Type B pancreatic cell (in vitro differentiated cells): ENCODE data around the gene DPF3. TPM values are rescaled to one million over a fixed set of nuclear protein-coding genes. Genes with fewer than 3 reads are reported as not detected.

Experiments used
- DNase-seq: peaks from one replicate; pipeline ENCODE4 v3.0.0; 2021; ENCODE audit warnings: mixed read lengths; ENCODE audit not compliant: unreplicated experiment; ENCODE audit errors: extremely low spot score
- H3K27ac Mint-ChIP-seq: 2 replicates; pipeline ENCODE4 v1.8.0; 2021; ENCODE audit warnings: mild to moderate bottlenecking, mixed read lengths
- H3K27me3 Mint-ChIP-seq: 2 replicates; pipeline ENCODE4 v1.8.0; 2021; ENCODE audit warnings: mixed read lengths
- H3K36me3 Mint-ChIP-seq: 2 replicates; pipeline ENCODE4 v1.8.0; 2021; ENCODE audit warnings: mixed read lengths
- H3K4me1 Mint-ChIP-seq: one replicate; pipeline ENCODE4 v1.8.0; 2021; ENCODE audit warnings: mixed read lengths; ENCODE audit not compliant: unreplicated experiment
- H3K4me3 Mint-ChIP-seq: 2 replicates; pipeline ENCODE4 v1.8.0; 2021; ENCODE audit warnings: mild to moderate bottlenecking, mixed read lengths
- H3K9me3 Mint-ChIP-seq: 2 replicates; pipeline ENCODE4 v1.8.0; 2021; ENCODE audit warnings: mixed read lengths
- CTCF ChIP-seq: fragments of 200-600 bp; sonication (generic); conservative IDR thresholded peaks from 2 replicates; pipeline ENCODE4 v1.5.0; 2021; ENCODE audit warnings: antibody characterized with exemption, mild to moderate bottlenecking
- total RNA-seq: library from RNA; stranded (reverse); gene quantifications from 2 replicates; pipeline ENCODE4 v1.2.1, GENCODE V29; 2021; ENCODE audit warnings: low replicate concordance

Gene DPF3
- total RNA-seq, 1 donor from 2014 or later: 4.5 TPM

- no peak overlapping the region for H3K27ac Mint-ChIP-seq
- TF ChIP-seq CTCF: no peak
- H3K9me3 Mint-ChIP-seq: no peaks in the 10 kb centered on the region
- DNase-seq: peak; percentile 55
- H3K36me3 Mint-ChIP-seq: no peaks in the 10 kb centered on the region
- peaks cover 12% of the 10 kb centered on the region for H3K4me1 Mint-ChIP-seq
- peaks cover 33% of the 10 kb centered on the region for H3K27me3 Mint-ChIP-seq
- H3K4me3 Mint-ChIP-seq: peak overlapping the region; percentile 28
Observed at GRCh38 chr14:72742118-72742837, 151.6 kb downstream of the DPF3 start.

GRCh38 chr14:72741826-72742117, 152.1 kb downstream of the DPF3 start:
- H3K9me3 Mint-ChIP-seq: no peaks in the 10 kb centered on the region
- H3K4me3 Mint-ChIP-seq: no peak overlapping the region
- TF ChIP-seq CTCF: no peak
- peak; percentile 51 for DNase-seq
- no peak overlapping the region for H3K27ac Mint-ChIP-seq
- H3K36me3 Mint-ChIP-seq: no peaks in the 10 kb centered on the region
- H3K4me1 Mint-ChIP-seq: peaks cover 17% of the 10 kb centered on the region
- peaks cover 33% of the 10 kb centered on the region for H3K27me3 Mint-ChIP-seq

- TF ChIP-seq CTCF: no peak
- peaks cover 33% of the 10 kb centered on the region for H3K27me3 Mint-ChIP-seq
- peak; percentile 53 for DNase-seq
- no peaks in the 10 kb centered on the region for H3K36me3 Mint-ChIP-seq
- no peaks in the 10 kb centered on the region for H3K9me3 Mint-ChIP-seq
- peaks cover 19% of the 10 kb centered on the region for H3K4me1 Mint-ChIP-seq
- H3K4me3 Mint-ChIP-seq: no peak overlapping the region
- no peak overlapping the region for H3K27ac Mint-ChIP-seq
Observed at GRCh38 chr14:72740966-72741825, 152.7 kb downstream of the DPF3 start.

- DNase-seq: peak; percentile 39
- no peak for TF ChIP-seq CTCF
- H3K9me3 Mint-ChIP-seq: no peaks in the 10 kb centered on the region
- H3K27me3 Mint-ChIP-seq: peaks cover 33% of the 10 kb centered on the region
- H3K4me1 Mint-ChIP-seq: peaks cover 19% of the 10 kb centered on the region
- no peaks in the 10 kb centered on the region for H3K36me3 Mint-ChIP-seq
- no peak overlapping the region for H3K4me3 Mint-ChIP-seq
- no peak overlapping the region for H3K27ac Mint-ChIP-seq
Observed at GRCh38 chr14:72740504-72740961, 153.4 kb downstream of the DPF3 start.

- Mint-ChIP-seq H3K4me1 (peaks cover 19% of the 10 kb centered on the region), H3K4me3 (no peak overlapping the region), H3K36me3 (no peaks in the 10 kb centered on the region), H3K9me3 (no peaks in the 10 kb centered on the region), H3K27me3 (peaks cover 33% of the 10 kb centered on the region), H3K27ac (no peak overlapping the region)
- DNase-seq: peak; percentile 45
- TF ChIP-seq CTCF: no peak
Observed at GRCh38 chr14:72739446-72740405, 154.2 kb downstream of the DPF3 start.
